ENCODE data around the gene OR2D3.

Gene OR2D3

GRCh38 chr11:6941970-6942369, 21.2 kb downstream of the OR2D3 start:
- TF ChIP-seq CTCF (IDR thresholded peaks at IDR 0.05), result no peak

- TF ChIP-seq CTCF (IDR thresholded peaks at IDR 0.05), result no peak
Observed at GRCh38 chr11:6943131-6943530, 22.3 kb downstream of the OR2D3 start.

GRCh38 chr11:6962141-6962540, 41.3 kb downstream of the OR2D3 start:
- TF ChIP-seq CTCF (IDR thresholded peaks at IDR 0.05), result no peak

- TF ChIP-seq CTCF (IDR thresholded peaks at IDR 0.05), result no peak
Observed at GRCh38 chr11:6962673-6963072, 41.9 kb downstream of the OR2D3 start.

GRCh38 chr11:6968816-6969215, 48.0 kb downstream of the OR2D3 start:
- no peak for TF ChIP-seq CTCF (IDR thresholded peaks at IDR 0.05)

Data from LNCAP (cell line).